Measurements from ENCODE around the gene MAP3K10.

GRCh38 chr19:40175820-40176219 lies 15.4 kb upstream of the MAP3K10 start:
- no peak for TF ChIP-seq CTCF (IDR thresholded peaks at IDR 0.05)
- no peak for TF ChIP-seq EZH2 (IDR thresholded peaks at IDR 0.05; ENCODE audit: borderline replicate concordance, insufficient read depth, low read depth, low read length, poor library complexity, severe bottlenecking)
